PC-9 (cell line): ENCODE data around the gene CACNA1G.

ENCODE experiments used
- EZH2 ChIP-seq: fragments of 200-600 bp; sonication (generic); IDR thresholded peaks from 2 replicates; pipeline ENCODE4 v1.8.0; 2017; ENCODE audit warnings: antibody characterized with exemption, low read depth
- TF ChIP-seq, protein P1 (sequence below): fragments of 200-600 bp; sonication (generic); conservative IDR thresholded peaks from 2 replicates; pipeline ENCODE4 v1.6.1; 2017; ENCODE audit warnings: mixed run types, antibody characterized with exemption, mild to moderate bottlenecking, moderate library complexity

DNA sequence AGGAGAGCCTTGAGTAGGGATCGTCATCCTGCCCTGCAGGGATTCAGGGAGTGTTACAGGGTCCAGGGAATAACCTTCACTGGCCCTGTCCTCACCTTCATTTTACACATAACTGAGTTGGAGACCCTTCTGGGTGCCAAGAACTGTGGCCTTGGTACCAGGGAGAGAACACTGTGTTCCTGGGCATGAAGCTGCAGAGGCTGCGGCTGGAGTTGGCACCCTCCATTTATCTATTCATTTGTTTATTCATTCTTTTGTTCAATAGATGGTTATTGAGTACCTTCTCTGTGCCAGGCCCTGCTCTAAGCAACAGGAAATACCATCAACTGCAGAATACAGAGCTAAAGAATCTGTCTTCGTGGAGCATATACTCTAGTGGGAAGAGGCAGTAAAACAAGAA lies 80.8 kb downstream of the CACNA1G start:
- TF ChIP-seq, protein P1, sequence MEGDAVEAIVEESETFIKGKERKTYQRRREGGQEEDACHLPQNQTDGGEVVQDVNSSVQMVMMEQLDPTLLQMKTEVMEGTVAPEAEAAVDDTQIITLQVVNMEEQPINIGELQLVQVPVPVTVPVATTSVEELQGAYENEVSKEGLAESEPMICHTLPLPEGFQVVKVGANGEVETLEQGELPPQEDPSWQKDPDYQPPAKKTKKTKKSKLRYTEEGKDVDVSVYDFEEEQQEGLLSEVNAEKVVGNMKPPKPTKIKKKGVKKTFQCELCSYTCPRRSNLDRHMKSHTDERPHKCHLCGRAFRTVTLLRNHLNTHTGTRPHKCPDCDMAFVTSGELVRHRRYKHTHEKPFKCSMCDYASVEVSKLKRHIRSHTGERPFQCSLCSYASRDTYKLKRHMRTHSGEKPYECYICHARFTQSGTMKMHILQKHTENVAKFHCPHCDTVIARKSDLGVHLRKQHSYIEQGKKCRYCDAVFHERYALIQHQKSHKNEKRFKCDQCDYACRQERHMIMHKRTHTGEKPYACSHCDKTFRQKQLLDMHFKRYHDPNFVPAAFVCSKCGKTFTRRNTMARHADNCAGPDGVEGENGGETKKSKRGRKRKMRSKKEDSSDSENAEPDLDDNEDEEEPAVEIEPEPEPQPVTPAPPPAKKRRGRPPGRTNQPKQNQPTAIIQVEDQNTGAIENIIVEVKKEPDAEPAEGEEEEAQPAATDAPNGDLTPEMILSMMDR = no peak
- TF ChIP-seq EZH2 = no peak
